GM06990 (cell line): ENCODE measurements around the gene ZFP36.

Experiments used
- DNase-seq: peaks from one replicate; pipeline ENCODE4 v3.0.0-alpha.2; 2011; ENCODE audit not compliant: insufficient read length; ENCODE audit errors: extremely low read depth
- H3K27me3 ChIP-seq: replicated peaks from 2 replicates; pipeline ENCODE4 v1.6.0; 2011; ENCODE audit warnings: low read length; ENCODE audit not compliant: control insufficient read depth, insufficient read depth
- H3K36me3 ChIP-seq: 2 replicates; pipeline ENCODE4 v1.5.1; 2011; ENCODE audit warnings: low read length; ENCODE audit not compliant: control insufficient read depth, insufficient read depth
- H3K4me3 ChIP-seq: replicated peaks from 2 replicates; pipeline ENCODE4 v1.5.1; 2011; ENCODE audit warnings: low read depth, mild to moderate bottlenecking, control low read depth, low read length
- CTCF ChIP-seq: IDR thresholded peaks from 2 replicates; pipeline ENCODE4 v1.5.1; 2011; ENCODE audit warnings: low read length, control low read depth, mild to moderate bottlenecking, inconsistent platforms; ENCODE audit not compliant: insufficient read depth, poor library complexity, severe bottlenecking

Gene ZFP36

GRCh38 chr19:39433480-39434079 is 26.9 kb downstream of the ZFP36 start:
- no peak for DNase-seq

GRCh38 chr19:39434123-39435076 is 27.8 kb downstream of the ZFP36 start:
- TF ChIP-seq CTCF = no peak
- no peaks in the 10 kb centered on the region for H3K27me3 ChIP-seq
- peak overlapping the region; percentile 74 for H3K4me3 ChIP-seq
- DNase-seq = no peak
- H3K36me3 ChIP-seq = peaks cover 27% of the 10 kb centered on the region

More at GRCh38 chr19:39433480-39434079, 26.9 kb downstream of the ZFP36 start:
- Histone ChIP-seq H3K27me3 (no peaks in the 10 kb centered on the region), H3K4me3 (peak overlapping the region; percentile 74), H3K36me3 (peaks cover 27% of the 10 kb centered on the region)
- TF ChIP-seq CTCF = no peak

GRCh38 chr19:39435499-39436349 is 29.1 kb downstream of the ZFP36 start, which contains the start of gene RPS16:
Gene RPS16 (minus strand): TSS chr19:39435949. CDS start chr19:39435895, 54 bp downstream.
- TF ChIP-seq CTCF = no peak
- H3K36me3 ChIP-seq = peaks cover 27% of the 10 kb centered on the region
- H3K4me3 ChIP-seq = peak within 1 kb of the TSS; percentile 74
- no peaks in the 10 kb centered on the region for H3K27me3 ChIP-seq
- peak; percentile 98 for DNase-seq

GRCh38 chr19:39436350-39436716 is 29.7 kb downstream of the ZFP36 start:
- no peak for TF ChIP-seq CTCF
- Histone ChIP-seq H3K4me3 (peak overlapping the region; percentile 63), H3K36me3 (peaks cover 27% of the 10 kb centered on the region), H3K27me3 (no peaks in the 10 kb centered on the region)
- no peak for DNase-seq

DNA sequence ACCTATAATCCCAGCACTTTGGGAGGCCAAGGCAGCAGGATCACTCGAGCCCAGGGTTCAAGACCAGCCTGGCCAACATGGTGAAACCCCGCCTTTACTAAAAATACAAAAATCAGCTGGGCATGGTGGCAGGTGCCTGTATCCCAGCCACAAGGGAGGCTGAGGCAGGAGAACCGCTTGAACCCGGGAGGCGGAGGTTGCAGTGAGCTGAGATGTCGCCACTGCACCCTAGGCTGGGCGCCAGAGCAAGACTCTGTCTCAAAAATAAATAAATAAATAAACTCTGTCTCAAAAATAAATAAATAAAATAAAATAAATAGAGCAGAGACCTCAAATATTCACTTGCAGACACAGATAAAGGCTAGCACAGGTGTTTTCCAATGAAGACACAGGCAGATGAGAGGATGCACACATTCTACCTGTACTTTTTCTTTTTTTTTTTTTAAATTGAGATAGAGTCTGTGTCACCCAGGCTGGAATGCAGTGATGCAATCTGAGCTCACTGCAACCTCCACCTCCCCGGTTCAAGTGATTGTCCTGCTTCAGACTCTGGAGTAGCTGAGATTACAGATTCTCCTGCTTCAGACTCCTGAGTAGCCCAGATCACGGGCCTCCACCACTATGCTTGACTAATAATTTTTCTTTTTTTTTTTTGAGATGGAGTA is 31.8 kb downstream of the ZFP36 start:
- TF ChIP-seq CTCF = no peak
- DNase-seq = no peak
- Histone ChIP-seq H3K36me3 (peaks cover 14% of the 10 kb centered on the region), H3K27me3 (no peaks in the 10 kb centered on the region), H3K4me3 (no peak overlapping the region)
